Breast epithelium (tissue), 4 donors: ENCODE data around the gene MIEN1. TPM values are rescaled to one million over a fixed set of nuclear protein-coding genes. Genes with fewer than 3 reads are reported as not detected.
"Not testable (repeated sequence)": the region's sequence is repeated elsewhere in the genome, so short reads cannot be mapped to it uniquely, and the experiment has no call there.

Experiments
- DNase-seq, 2 donors: peaks; one replicate each; pipeline ENCODE4 v3.0.0-alpha.2; 2019; ENCODE audit warnings: low spot score in 2 of 2
- H3K27ac ChIP-seq, 2 donors: fragments of 200-600 bp; sonication (generic) in 1 of 2; one replicate each; pipeline ENCODE4 v1.5.1; 2016 to 2019; ENCODE audit warnings: mild to moderate bottlenecking in 1 of 2
- H3K27me3 ChIP-seq, 2 donors: fragments of 200-600 bp; sonication (generic) in 1 of 2; one replicate each; pipeline versions ENCODE4 v1.5.1 to v1.6.0; 2017 to 2019; ENCODE audit warnings: control low read depth in 1 of 2, mild to moderate bottlenecking in 1 of 2
- H3K36me3 ChIP-seq: fragments of 200-600 bp; one replicate; pipeline ENCODE4 v1.5.1; 2019
- H3K4me1 ChIP-seq, 2 donors: fragments of 200-600 bp; sonication (generic); one replicate each; pipeline ENCODE4 v1.5.1; 2016 to 2019; ENCODE audit warnings: control low read depth in 1 of 2
- H3K4me3 ChIP-seq, 3 donors: fragments of 200-600 bp; sonication (generic); 1 replicate in 2 of 3; 2 replicates in 1 of 3; pipeline ENCODE4 v1.5.1; 2016 to 2019; ENCODE audit warnings: mild to moderate bottlenecking in 3 of 3, moderate library complexity in 2 of 3
- H3K9me3 ChIP-seq, 2 donors: fragments of 200-600 bp; sonication (generic) in 1 of 2; one replicate each; pipeline ENCODE4 v1.5.1; 2016 to 2019; ENCODE audit warnings: control low read depth in 1 of 2
- CTCF ChIP-seq, 3 donors: fragments of 450-650 bp; IDR thresholded peaks; one replicate each; pipeline ENCODE4 v1.5.1; 2016 to 2017; ENCODE audit warnings: antibody characterized with exemption in 3 of 3, mild to moderate bottlenecking in 3 of 3, moderate library complexity in 3 of 3
- POLR2A ChIP-seq: fragments of 450-650 bp; IDR thresholded peaks from one replicate; pipeline ENCODE4 v1.6.1; 2016; ENCODE audit warnings: antibody characterized with exemption, mild to moderate bottlenecking, moderate library complexity
- POLR2AphosphoS5 ChIP-seq, 3 donors: sonication (generic); formaldehyde crosslinking; IDR thresholded peaks; one replicate each; pipeline ENCODE4 v1.6.1; 2017; ENCODE audit warnings: antibody characterized with exemption in 3 of 3
- intact Hi-C: fragments of 100-400 bp; cut with DNase I; formaldehyde crosslinking; loops from one replicate; pipeline ENCODE4 v1.15.1; 2023; ENCODE audit warnings: low total_unique reads
- total RNA-seq, 3 donors: library from RNA; depleted of rRNA; stranded (reverse); fragments of >200 nt; gene quantifications; one replicate each; pipeline ENCODE4 v1.1.0, GENCODE V29; 2016

MIEN1 gene
- total RNA-seq, 3 donors from 2014 or later, result 50.7 to 68.2 (median 61.6) TPM

DNA sequence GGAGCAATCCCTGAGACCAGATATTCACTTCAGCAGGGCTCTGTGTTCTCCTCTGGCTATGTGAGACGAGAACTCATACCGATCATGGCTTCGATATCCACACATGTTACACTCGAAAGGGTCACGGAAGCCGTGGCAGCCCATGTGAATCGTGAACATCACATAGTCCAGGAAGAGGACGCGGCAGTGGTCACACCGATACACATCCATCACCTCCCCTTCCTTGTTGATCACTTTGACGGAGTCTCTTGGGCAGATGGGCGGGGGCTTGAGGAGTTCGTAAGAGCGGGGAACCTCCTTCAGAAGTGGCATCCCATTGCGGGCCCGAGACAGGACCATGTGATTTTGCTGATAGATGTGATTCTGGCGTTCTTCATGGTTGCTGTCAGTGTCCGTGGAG is 35.4 kb upstream of the MIEN1 start:
- TF ChIP-seq POLR2A, result no peak
- no peak for TF ChIP-seq CTCF (IDR thresholded peaks at IDR 0.05)
- TF ChIP-seq POLR2AphosphoS5 (IDR thresholded peaks at IDR 0.05), result no peak
- intact Hi-C loops, result no loop called here

GRCh38 chr17:39765175-39765574 is 34.8 kb upstream of the MIEN1 start:
- Histone ChIP-seq H3K4me1 (no peaks in the 10 kb centered on the region), H3K36me3 (no peaks in the 10 kb centered on the region), H3K9me3 (no peaks in the 10 kb centered on the region), H3K4me3 (no peak overlapping the region), H3K27me3 (no peaks in the 10 kb centered on the region), H3K27ac (no peak overlapping the region)
- no peak for DNase-seq
- intact Hi-C loops, result no loop called here
- TF ChIP-seq POLR2AphosphoS5 (IDR thresholded peaks at IDR 0.05), result no peak
- TF ChIP-seq CTCF (IDR thresholded peaks at IDR 0.05), result no peak
- TF ChIP-seq POLR2A, result no peak

More for the DNA sequence above, 35.4 kb upstream of the MIEN1 start:
- Histone ChIP-seq H3K27me3 (no peaks in the 10 kb centered on the region), H3K27ac (no peak overlapping the region), H3K4me1 (no peaks in the 10 kb centered on the region), H3K9me3 (no peaks in the 10 kb centered on the region), H3K4me3 (no peak overlapping the region), H3K36me3 (no peaks in the 10 kb centered on the region)
- no peak for DNase-seq

DNA sequence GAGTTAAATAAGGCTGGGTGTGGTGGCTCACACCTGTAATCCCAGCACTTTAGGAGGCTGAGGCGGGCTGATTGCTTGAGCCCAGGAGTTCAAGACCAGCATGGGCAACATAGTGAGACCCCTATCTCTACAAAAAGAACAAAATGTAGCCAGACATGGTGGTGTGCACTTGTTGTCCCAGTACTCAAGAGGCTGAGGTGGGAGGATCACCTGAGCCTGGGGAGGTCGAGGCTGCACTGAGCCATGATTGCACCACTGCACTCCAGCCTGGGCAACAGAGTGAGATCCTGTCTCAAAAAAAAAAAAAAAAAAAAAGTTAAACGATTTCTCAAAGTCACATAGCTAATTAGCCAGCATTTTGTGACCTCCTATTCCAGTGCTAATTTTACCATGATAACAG is 33.8 kb upstream of the MIEN1 start:
- intact Hi-C loops, result not testable (repeated sequence)

GRCh38 chr17:39763051-39763820 is 32.9 kb upstream of the MIEN1 start:
- H3K4me1 ChIP-seq, result no peaks in the 10 kb centered on the region
- H3K27me3 ChIP-seq, result no peaks in the 10 kb centered on the region
- intact Hi-C loops, result no loop called here
- no peak overlapping the region for H3K4me3 ChIP-seq
- no peaks in the 10 kb centered on the region for H3K9me3 ChIP-seq
- DNase-seq, result no peak
- TF ChIP-seq POLR2AphosphoS5 (IDR thresholded peaks at IDR 0.05) (no peak), POLR2A (no peak), CTCF (IDR thresholded peaks at IDR 0.05) (no peak)
- no peaks in the 10 kb centered on the region for H3K36me3 ChIP-seq
- no peak overlapping the region for H3K27ac ChIP-seq

More for the DNA sequence above, 33.8 kb upstream of the MIEN1 start:
- H3K27me3 ChIP-seq, H3K9me3 ChIP-seq, DNase-seq, H3K36me3 ChIP-seq, H3K4me3 ChIP-seq, H3K4me1 ChIP-seq, H3K27ac ChIP-seq: not testable (repeated sequence)

DNA sequence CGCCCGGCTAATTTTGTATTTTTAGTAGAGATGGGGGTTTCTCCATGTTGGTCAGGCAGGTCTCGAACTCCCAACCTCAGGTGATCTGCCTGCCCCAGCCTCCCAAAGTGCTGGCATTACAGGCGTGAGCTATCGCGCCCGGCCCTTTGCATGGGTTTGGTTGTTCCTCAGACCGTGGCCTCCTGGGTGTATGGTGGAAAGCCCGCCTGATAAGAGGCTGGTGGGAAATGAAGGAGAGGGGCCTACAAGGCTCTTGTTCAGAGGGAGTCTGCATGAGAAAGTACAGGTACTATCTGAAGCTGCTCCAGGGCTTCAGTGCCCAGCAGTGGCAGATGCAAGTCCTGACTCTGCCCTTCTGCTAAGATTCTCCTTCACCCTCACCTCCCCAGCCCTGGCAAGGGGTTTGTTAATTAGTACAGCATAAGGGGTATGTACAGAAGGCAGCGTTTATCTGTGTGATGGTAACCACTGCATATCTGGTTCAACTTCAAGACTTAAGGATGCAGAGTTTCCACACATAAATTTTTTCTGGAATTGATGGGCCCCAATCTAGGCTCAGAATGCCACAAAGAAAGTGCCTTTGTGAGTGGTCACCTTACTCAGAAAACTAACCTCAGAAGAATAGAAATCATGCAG is 31.6 kb upstream of the MIEN1 start:
- intact Hi-C loops, result no loop called here
- H3K9me3 ChIP-seq, result no peaks in the 10 kb centered on the region
- H3K27ac ChIP-seq, result no peak overlapping the region
- H3K27me3 ChIP-seq, result no peaks in the 10 kb centered on the region
- no peak for TF ChIP-seq POLR2A
- TF ChIP-seq CTCF (IDR thresholded peaks at IDR 0.05), result no peak
- no peak for TF ChIP-seq POLR2AphosphoS5 (IDR thresholded peaks at IDR 0.05)
- no peaks in the 10 kb centered on the region for H3K36me3 ChIP-seq
- no peak overlapping the region for H3K4me3 ChIP-seq
- no peaks in the 10 kb centered on the region for H3K4me1 ChIP-seq
- DNase-seq, result no peak
